ENCODE measurements around the gene MAP3K5. TPM values are rescaled to one million over a fixed set of nuclear protein-coding genes. Genes with fewer than 3 reads are reported as not detected.
A peak's percentile ranks its signal among the peaks of the same experiment; 100 is the strongest.

Gene MAP3K5
- total RNA-seq, 2 donors from 2014 or later = 6.7 to 11.9 TPM

DNA sequence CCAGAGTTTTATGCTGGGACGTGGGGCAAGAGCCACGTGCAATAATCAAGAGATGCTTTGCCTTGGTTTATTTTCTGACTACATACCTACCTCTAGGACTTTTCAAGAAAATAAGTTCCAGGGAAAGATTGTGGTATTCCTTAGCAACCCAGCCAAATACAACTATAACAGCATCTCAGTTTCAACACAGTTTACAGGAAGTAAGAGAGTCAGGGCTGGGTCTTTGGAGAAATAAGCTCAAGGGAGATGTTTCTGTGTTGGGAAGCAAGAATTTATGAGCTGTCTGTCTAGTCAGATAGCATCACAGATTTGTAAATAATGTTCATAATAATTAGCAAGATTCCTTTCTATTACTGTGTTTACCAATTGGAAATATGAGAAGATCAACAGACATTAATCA is 35.1 kb downstream of the MAP3K5 start:
- TF ChIP-seq, protein P1, sequence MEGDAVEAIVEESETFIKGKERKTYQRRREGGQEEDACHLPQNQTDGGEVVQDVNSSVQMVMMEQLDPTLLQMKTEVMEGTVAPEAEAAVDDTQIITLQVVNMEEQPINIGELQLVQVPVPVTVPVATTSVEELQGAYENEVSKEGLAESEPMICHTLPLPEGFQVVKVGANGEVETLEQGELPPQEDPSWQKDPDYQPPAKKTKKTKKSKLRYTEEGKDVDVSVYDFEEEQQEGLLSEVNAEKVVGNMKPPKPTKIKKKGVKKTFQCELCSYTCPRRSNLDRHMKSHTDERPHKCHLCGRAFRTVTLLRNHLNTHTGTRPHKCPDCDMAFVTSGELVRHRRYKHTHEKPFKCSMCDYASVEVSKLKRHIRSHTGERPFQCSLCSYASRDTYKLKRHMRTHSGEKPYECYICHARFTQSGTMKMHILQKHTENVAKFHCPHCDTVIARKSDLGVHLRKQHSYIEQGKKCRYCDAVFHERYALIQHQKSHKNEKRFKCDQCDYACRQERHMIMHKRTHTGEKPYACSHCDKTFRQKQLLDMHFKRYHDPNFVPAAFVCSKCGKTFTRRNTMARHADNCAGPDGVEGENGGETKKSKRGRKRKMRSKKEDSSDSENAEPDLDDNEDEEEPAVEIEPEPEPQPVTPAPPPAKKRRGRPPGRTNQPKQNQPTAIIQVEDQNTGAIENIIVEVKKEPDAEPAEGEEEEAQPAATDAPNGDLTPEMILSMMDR (IDR thresholded peaks at IDR 0.05) = no peak
- Histone ChIP-seq H3K4me3 (no peak overlapping the region), H3K27ac (no peak overlapping the region), H3K36me3 (no peaks in the 10 kb centered on the region), H3K27me3 (no peaks in the 10 kb centered on the region), H3K9me3 (peaks cover 0 to 4% of the 10 kb centered on the region in 2 donors), H3K4me1 (peaks cover 0 to 26% of the 10 kb centered on the region in 2 donors)
- no peak for DNase-seq (ENCODE audit: low spot score)

- no peak for DNase-seq (ENCODE audit: low spot score)
- H3K27ac ChIP-seq = no peak overlapping the region
- H3K4me3 ChIP-seq = no peak overlapping the region
- peaks cover 0 to 23% of the 10 kb centered on the region in 2 donors for H3K4me1 ChIP-seq
- H3K27me3 ChIP-seq = no peaks in the 10 kb centered on the region
- TF ChIP-seq, protein P1 (IDR thresholded peaks at IDR 0.05) = no peak
- H3K9me3 ChIP-seq = no peaks in the 10 kb centered on the region
- H3K36me3 ChIP-seq = no peaks in the 10 kb centered on the region
Measured at GRCh38 chr6:136754820-136755219, 37.5 kb downstream of the MAP3K5 start.

DNA sequence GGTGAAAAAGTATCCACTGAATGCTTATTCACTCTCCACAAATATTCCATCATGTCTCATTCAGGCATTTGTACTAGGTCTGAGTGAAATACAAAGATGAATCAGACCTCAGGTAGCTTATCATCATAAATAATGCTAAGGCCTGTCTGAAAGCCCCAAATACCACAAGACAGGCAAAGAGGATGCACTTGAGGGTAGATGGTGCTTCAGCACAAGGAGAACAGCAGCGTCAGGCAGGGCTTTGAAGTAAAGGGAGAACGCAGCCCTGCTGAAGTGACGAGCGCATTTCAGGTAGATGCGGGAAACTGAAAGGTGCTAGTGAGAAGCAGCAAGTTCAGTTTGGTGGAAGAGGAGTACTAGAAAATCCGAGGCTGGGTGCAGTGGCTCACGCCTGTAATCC is 38.7 kb downstream of the MAP3K5 start:
- no peak overlapping the region for H3K4me3 ChIP-seq
- no peaks in the 10 kb centered on the region for H3K27me3 ChIP-seq
- H3K36me3 ChIP-seq = no peaks in the 10 kb centered on the region
- no peak for DNase-seq (ENCODE audit: low spot score)
- peaks cover 0 to 23% of the 10 kb centered on the region in 2 donors for H3K4me1 ChIP-seq
- H3K27ac ChIP-seq = no peak overlapping the region
- no peaks in the 10 kb centered on the region for H3K9me3 ChIP-seq
- TF ChIP-seq, protein P1 (IDR thresholded peaks at IDR 0.05) = no peak

GRCh38 chr6:136752554-136752953 is 39.7 kb downstream of the MAP3K5 start:
- Histone ChIP-seq H3K36me3 (no peaks in the 10 kb centered on the region), H3K27ac (no peak overlapping the region), H3K4me3 (no peak overlapping the region), H3K4me1 (peaks cover 0 to 23% of the 10 kb centered on the region in 2 donors), H3K27me3 (no peaks in the 10 kb centered on the region), H3K9me3 (no peaks in the 10 kb centered on the region)
- TF ChIP-seq, protein P1 (IDR thresholded peaks at IDR 0.05) = no peak
- no peak for DNase-seq (ENCODE audit: low spot score)

- no peaks in the 10 kb centered on the region for H3K36me3 ChIP-seq
- peak overlapping the region; percentile 6 to 11 for H3K27ac ChIP-seq
- TF ChIP-seq, protein P1 (IDR thresholded peaks at IDR 0.05) = no peak
- H3K4me3 ChIP-seq = no peak overlapping the region
- DNase-seq (ENCODE audit: low spot score) = no peak
- H3K9me3 ChIP-seq = no peaks in the 10 kb centered on the region
- H3K27me3 ChIP-seq = no peaks in the 10 kb centered on the region
- peaks cover 0 to 23% of the 10 kb centered on the region in 2 donors for H3K4me1 ChIP-seq
Measured at GRCh38 chr6:136751991-136752390, 40.3 kb downstream of the MAP3K5 start.

DNA sequence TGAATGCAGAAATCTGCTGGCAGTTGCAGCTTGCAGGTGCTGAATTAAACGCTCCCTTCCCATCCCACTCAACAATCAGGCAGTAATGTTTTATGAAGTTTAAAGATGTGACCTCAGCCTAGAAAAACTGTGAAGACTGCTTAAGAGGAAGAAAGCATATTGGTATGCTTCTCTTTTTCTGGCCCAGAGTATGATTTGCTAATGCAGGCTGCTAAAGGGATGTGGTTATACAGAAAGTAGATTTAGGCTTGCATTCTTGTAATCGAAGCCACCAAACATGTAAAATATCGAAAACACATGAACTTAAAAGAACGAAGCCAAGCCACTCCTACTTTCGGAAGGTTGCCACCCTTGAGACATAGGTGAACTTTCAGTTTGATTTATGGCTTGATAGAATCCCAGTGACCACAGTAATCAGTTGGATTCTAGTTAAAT is 40.7 kb downstream of the MAP3K5 start:
- DNase-seq (ENCODE audit: low spot score) = no peak
- peak overlapping the region; percentile 6 to 11 for H3K27ac ChIP-seq
- no peak overlapping the region for H3K4me3 ChIP-seq
- no peaks in the 10 kb centered on the region for H3K27me3 ChIP-seq
- peaks cover 0 to 23% of the 10 kb centered on the region in 2 donors for H3K4me1 ChIP-seq
- no peaks in the 10 kb centered on the region for H3K9me3 ChIP-seq
- no peaks in the 10 kb centered on the region for H3K36me3 ChIP-seq
- TF ChIP-seq, protein P1 (IDR thresholded peaks at IDR 0.05) = no peak
